ENCODE data around the gene MMAA. TPM values are rescaled to one million over a fixed set of nuclear protein-coding genes. Genes with fewer than 3 reads are reported as not detected.
"Not testable (repeated sequence)": the region's sequence is repeated elsewhere in the genome, so short reads cannot be mapped to it uniquely, and the experiment has no call there.

The MMAA gene
- total and polyA plus RNA-seq, 2 donors (not counting 1 experiment from before 2014, with no cell fraction given): 3.9 to 9.0 TPM

GRCh38 chr4:145622067-145622466, 2.9 kb downstream of the MMAA start:
- H3K4me3 Mint-ChIP-seq; H3K27me3 Mint-ChIP-seq; H3K27ac ChIP-seq (ENCODE audit: low read length in 2 of 2); intact Hi-C loops (cut with micrococcal nuclease); H3K27me3 ChIP-seq (replicated peaks in 1 of 4; ENCODE audit: control extremely low read depth in 1 of 4, control insufficient read depth in 3 of 4, insufficient read depth in 4 of 4, low read length in 3 of 4); H3K36me3 ChIP-seq (replicated peaks in 1 of 2; ENCODE audit: control extremely low read depth in 1 of 2, control insufficient read depth in 1 of 2, extremely low read depth in 1 of 2, insufficient read depth in 2 of 2, low read length in 1 of 2); H3K9me3 ChIP-seq (ENCODE audit: control extremely low read depth in 1 of 3, control insufficient read depth in 2 of 3, insufficient read depth in 1 of 3, low read length in 2 of 3); H3K4me2 ChIP-seq (replicated peaks; ENCODE audit: low read depth, low read length, poor library complexity, severe bottlenecking); H2AFZ ChIP-seq (ENCODE audit: insufficient read depth, low read depth, low read length, poor library complexity, severe bottlenecking); H3K4me3 ChIP-seq (ENCODE audit: control extremely low read depth in 1 of 5, extremely low read depth in 1 of 5, insufficient read depth in 1 of 5, low read depth in 2 of 5, low read length in 4 of 5); H3K9ac ChIP-seq (ENCODE audit: low read length); DNase-seq; H3K9me3 Mint-ChIP-seq (ENCODE audit: insufficient read depth); H3K79me2 ChIP-seq (ENCODE audit: control insufficient read depth, insufficient read depth, low read length); POLR2A ChIA-PET; H3K27ac Mint-ChIP-seq; CTCF ChIA-PET; H4K20me1 ChIP-seq (ENCODE audit: control insufficient read depth, insufficient read depth, low read length, poor library complexity, severe bottlenecking); ATAC-seq (ENCODE audit: low read depth): not testable (repeated sequence)
- H3K4me1 Mint-ChIP-seq: peaks cover 27% of the 10 kb centered on the region
- no CpG with 5 or more reads among the region's 1 CpG for WGBS (ENCODE audit: insufficient coverage)
- H3K4me1 ChIP-seq (ENCODE audit: control insufficient read depth in 2 of 2, insufficient read depth in 2 of 2, low read length in 2 of 2): peaks cover 10 to 17% of the 10 kb centered on the region in 2 donors

- no peak overlapping the region for H3K4me3 ChIP-seq (ENCODE audit: control extremely low read depth in 1 of 5, extremely low read depth in 1 of 5, insufficient read depth in 1 of 5, low read depth in 2 of 5, low read length in 4 of 5)
- ATAC-seq (ENCODE audit: low read depth): no peak
- H3K27ac ChIP-seq (ENCODE audit: low read length in 2 of 2): no peak overlapping the region
- H4K20me1 ChIP-seq (ENCODE audit: control insufficient read depth, insufficient read depth, low read length, poor library complexity, severe bottlenecking): no peaks in the 10 kb centered on the region
- no CpG with 5 or more reads among the region's 1 CpG for WGBS (ENCODE audit: insufficient coverage)
- H3K9me3 ChIP-seq (ENCODE audit: control extremely low read depth in 1 of 3, control insufficient read depth in 2 of 3, insufficient read depth in 1 of 3, low read length in 2 of 3): no peaks in the 10 kb centered on the region
- ChIA-PET CTCF (interaction anchor here (1.9 kb wide), 1 partner anchor 14 kb away, joined by 7 read pairs; no protein-coding TSS in a partner anchor), POLR2A (no interaction called here)
- no peak overlapping the region for H3K4me3 Mint-ChIP-seq
- no peaks in the 10 kb centered on the region for H3K36me3 ChIP-seq (replicated peaks in 1 of 2; ENCODE audit: control extremely low read depth in 1 of 2, control insufficient read depth in 1 of 2, extremely low read depth in 1 of 2, insufficient read depth in 2 of 2, low read length in 1 of 2)
- no peaks in the 10 kb centered on the region for H3K27me3 ChIP-seq (replicated peaks in 1 of 4; ENCODE audit: control extremely low read depth in 1 of 4, control insufficient read depth in 3 of 4, insufficient read depth in 4 of 4, low read length in 3 of 4)
- intact Hi-C loops (cut with micrococcal nuclease): no loop called here
- peaks cover 2% of the 10 kb centered on the region for H3K9me3 Mint-ChIP-seq (ENCODE audit: insufficient read depth)
- peaks cover 15% of the 10 kb centered on the region for H3K4me1 Mint-ChIP-seq
- DNase-seq: no peak
- H3K9ac ChIP-seq (ENCODE audit: low read length): no peak overlapping the region
- peaks cover 5 to 9% of the 10 kb centered on the region in 2 donors for H3K4me1 ChIP-seq (ENCODE audit: control insufficient read depth in 2 of 2, insufficient read depth in 2 of 2, low read length in 2 of 2)
- H3K4me2 ChIP-seq (replicated peaks; ENCODE audit: low read depth, low read length, poor library complexity, severe bottlenecking): no peak overlapping the region
- peaks cover 2% of the 10 kb centered on the region for H3K79me2 ChIP-seq (ENCODE audit: control insufficient read depth, insufficient read depth, low read length)
- no peak overlapping the region for H3K27ac Mint-ChIP-seq
- TF ChIP-seq EZH2 (IDR thresholded peaks at IDR 0.05; ENCODE audit: borderline replicate concordance, insufficient read depth, low read depth, low read length, poor library complexity, severe bottlenecking): no peak
- TF ChIP-seq, protein P1, sequence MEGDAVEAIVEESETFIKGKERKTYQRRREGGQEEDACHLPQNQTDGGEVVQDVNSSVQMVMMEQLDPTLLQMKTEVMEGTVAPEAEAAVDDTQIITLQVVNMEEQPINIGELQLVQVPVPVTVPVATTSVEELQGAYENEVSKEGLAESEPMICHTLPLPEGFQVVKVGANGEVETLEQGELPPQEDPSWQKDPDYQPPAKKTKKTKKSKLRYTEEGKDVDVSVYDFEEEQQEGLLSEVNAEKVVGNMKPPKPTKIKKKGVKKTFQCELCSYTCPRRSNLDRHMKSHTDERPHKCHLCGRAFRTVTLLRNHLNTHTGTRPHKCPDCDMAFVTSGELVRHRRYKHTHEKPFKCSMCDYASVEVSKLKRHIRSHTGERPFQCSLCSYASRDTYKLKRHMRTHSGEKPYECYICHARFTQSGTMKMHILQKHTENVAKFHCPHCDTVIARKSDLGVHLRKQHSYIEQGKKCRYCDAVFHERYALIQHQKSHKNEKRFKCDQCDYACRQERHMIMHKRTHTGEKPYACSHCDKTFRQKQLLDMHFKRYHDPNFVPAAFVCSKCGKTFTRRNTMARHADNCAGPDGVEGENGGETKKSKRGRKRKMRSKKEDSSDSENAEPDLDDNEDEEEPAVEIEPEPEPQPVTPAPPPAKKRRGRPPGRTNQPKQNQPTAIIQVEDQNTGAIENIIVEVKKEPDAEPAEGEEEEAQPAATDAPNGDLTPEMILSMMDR (IDR thresholded peaks at IDR 0.05): no peak
- H3K27me3 Mint-ChIP-seq: no peaks in the 10 kb centered on the region
- H2AFZ ChIP-seq (ENCODE audit: insufficient read depth, low read depth, low read length, poor library complexity, severe bottlenecking): no peak overlapping the region
Observed at GRCh38 chr4:145623831-145624230, 4.6 kb downstream of the MMAA start.
